Measurements from ENCODE around the gene VIPR2. TPM values are rescaled to one million over a fixed set of nuclear protein-coding genes. Genes with fewer than 3 reads are reported as not detected.
"Not testable (repeated sequence)": the region's sequence is repeated elsewhere in the genome, so short reads cannot be mapped to it uniquely, and the experiment has no call there.

Gene VIPR2, protein sequence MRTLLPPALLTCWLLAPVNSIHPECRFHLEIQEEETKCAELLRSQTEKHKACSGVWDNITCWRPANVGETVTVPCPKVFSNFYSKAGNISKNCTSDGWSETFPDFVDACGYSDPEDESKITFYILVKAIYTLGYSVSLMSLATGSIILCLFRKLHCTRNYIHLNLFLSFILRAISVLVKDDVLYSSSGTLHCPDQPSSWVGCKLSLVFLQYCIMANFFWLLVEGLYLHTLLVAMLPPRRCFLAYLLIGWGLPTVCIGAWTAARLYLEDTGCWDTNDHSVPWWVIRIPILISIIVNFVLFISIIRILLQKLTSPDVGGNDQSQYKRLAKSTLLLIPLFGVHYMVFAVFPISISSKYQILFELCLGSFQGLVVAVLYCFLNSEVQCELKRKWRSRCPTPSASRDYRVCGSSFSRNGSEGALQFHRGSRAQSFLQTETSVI
- total RNA-seq (2014; rRNA removed): not detected in 2 replicates
- polyA plus RNA-seq (2012): 0.04 TPM

DNA sequence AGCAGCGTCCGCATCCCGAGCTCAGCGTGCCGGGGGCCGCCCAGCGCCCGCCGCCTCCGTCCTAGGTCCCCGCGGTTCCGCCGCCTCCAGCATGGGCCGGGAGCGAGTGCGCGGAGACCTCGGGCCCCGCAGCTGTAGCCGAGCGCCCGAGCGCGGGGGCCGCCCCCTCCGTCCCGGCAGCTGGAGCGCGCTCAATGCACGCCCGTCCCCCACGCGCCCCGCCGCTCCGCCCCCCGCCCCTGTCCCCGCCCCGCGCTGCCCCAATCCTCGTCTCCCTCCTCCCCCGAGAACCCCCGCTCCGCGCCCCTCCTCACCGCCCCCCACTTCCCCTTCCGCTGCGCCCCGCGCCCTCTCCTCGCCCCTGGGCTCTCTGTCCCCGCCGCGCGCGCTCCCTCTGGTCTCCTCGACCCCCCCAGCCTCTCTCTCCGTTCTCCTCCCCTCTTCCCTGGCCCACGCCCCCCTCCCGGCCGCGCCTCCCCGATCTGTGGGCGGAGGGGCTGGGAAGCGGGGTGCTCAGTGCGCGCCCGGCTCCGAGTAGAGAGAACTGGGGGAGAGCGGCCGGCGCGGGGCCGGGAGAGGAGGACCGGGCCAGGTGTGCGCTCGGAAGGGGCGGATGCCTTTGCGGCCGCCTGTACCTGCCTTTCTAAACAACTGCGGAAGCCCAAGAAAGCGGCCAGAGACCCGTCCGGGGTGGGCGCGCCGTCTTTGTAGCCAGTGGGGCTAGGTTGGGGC is at the start of gene VIPR2:
Gene VIPR2, minus strand, starts transcription at position 110 of the 732 bp plus-strand sequence. Its CDS starts 96 bp downstream, at position 14.
- DNase-seq (ENCODE audit: low read depth): no peak

- DNase-seq (ENCODE audit: low read depth): no peak
Measured at GRCh38 chr7:159193543-159194090, 49.0 kb upstream of the VIPR2 start.

- DNase-seq (ENCODE audit: low read depth): no peak
Measured at GRCh38 chr7:159192725-159193453, 48.2 kb upstream of the VIPR2 start.

DNA sequence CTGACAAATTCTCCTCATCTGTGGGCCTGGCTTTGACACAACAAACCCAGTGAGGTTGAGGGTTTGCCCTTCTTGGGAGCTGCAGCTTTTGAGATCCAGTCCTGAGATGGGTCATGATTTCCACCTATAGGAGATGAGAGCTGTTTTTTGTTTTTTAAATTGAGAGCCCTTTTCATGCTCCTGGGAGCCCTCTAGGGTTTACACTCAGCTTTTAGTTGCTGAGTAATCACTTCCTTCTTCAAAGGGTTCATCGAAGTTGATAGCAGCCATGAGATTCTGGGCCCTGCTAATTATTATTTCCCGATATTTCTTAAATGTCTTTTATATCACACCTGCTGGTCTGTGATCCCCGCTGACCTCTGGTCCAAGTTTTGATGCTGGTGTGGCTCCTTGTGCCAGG is 47.3 kb upstream of the VIPR2 start:
- DNase-seq (ENCODE audit: low read depth): no peak

GRCh38 chr7:159191236-159191635 is 46.6 kb upstream of the VIPR2 start:
- no peak for DNase-seq (ENCODE audit: low read depth)

DNA sequence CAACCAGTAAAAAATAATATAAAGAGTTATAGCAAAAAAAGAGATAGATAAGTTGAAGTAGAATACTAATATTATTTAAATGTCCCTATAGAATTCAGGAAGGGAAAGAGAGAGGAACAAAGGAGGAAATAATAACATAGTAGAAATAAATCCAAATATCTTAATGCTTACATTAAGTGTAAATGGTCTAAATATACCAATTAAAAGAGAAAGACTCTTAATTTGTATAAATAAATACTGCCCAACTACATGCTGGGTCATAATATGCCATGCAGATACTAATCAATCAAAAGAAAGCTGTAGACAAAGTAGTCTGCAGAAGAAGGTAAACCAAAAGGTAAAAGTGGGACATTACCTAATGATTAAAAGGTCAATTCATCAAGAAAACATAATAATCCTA is 43.3 kb upstream of the VIPR2 start:
- DNase-seq (ENCODE audit: low read depth): no peak

DNA sequence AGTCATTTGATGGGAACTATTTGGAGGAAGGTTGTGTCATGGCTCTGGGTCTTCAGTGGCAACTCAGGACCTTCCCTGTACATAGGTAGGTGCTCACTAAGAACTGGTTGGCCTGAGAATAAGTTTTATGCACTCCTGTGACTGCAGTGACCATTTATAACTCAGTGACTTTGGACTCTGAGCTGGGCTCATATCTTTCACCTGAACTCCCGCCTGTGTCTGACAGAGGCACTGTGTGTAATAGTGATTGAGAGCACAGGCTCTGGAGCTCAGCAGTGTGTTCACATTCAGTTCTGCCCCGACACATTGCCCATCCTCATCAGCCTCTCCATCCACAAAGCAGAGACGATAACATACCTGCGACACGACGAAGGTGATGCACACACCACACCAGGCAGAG is 34.6 kb upstream of the VIPR2 start:
- no peak for DNase-seq (ENCODE audit: low read depth)

GRCh38 chr7:159177284-159177953 is 32.8 kb upstream of the VIPR2 start:
- no peak for DNase-seq (ENCODE audit: low read depth)

DNA sequence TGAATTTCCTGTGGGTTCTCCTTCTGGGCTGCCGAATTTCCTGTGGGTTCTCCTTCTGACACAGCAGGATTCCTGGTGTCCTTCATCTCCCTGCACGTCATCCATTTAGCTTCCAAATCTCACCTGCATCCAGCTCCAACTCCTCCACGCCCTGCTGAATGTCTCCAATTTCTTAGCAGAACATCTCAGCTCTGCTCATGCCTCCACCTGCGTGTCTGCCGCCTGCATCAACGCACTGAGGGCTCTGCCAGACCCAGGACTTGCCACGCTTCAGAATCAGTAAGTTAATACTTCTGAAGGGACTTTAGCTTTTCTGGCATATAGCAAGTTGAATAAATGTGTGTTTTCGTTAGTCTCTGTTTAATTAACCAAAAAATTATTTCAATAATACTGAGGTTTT is 31.1 kb upstream of the VIPR2 start:
- no peak for DNase-seq (ENCODE audit: low read depth)

DNA sequence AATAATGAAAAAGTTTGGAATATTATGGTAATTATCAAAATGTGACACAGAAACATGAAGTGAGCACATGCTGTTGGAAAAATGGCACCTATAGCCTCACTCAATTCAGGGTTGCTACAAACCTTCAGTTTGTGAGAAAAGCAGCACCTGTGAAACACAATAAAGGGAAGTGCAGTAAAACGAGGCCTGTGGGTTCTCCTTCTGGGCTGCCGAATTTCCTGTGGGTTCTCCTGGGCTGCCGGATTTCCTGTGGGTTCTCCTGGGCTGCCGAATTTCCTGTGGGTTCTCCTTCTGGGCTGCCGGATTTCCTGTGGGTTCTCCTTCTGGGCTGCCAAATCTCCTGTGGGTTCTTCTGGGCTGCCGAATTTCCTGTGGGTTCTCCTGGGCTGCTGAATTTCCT is 30.4 kb upstream of the VIPR2 start:
- not testable (repeated sequence) for DNase-seq (ENCODE audit: low read depth)

DNA sequence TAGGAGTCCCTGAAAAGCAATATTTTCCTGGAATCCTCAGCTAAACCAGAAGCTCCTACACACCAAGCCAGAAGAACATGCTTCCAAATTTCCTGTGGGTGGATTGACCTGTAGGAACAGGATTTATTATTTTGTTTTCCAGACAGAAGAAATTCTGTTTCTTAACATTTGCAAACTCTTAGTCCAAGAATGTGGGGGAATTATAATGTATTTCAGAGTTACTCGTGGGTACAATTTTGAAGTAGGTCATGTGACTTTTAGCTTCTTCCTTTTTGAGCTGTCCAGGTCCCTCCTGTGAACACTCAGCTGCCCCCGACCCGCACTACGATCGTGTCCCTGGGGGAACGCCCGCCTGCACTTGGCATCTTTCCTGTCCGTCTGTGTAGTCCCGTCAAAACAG is 27.7 kb upstream of the VIPR2 start:
- no peak for DNase-seq (ENCODE audit: low read depth)

- DNase-seq (ENCODE audit: low read depth): no peak
Measured at GRCh38 chr7:159169391-159169790, 24.7 kb upstream of the VIPR2 start.

DNA sequence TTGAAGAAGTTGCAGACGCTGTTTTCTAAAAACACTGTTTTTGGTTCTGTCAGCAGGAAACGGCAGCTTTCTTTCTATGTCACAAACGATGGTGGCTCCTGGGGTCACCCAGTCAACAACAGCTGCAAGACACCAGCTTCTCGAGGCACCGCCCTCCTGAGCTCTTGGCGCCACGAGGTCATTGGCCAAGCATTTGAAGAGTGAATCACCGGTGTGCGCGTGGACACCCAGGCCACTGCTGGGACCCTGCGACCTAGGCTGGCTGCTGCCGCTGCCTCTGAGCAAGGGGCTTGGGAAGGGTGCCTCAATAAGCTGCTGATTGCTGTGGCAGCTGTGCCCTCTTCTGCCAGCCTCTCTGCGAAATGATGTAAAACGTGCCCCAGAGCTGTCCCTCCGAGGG is 22.5 kb upstream of the VIPR2 start:
- no peak for DNase-seq (ENCODE audit: low read depth)

DNA sequence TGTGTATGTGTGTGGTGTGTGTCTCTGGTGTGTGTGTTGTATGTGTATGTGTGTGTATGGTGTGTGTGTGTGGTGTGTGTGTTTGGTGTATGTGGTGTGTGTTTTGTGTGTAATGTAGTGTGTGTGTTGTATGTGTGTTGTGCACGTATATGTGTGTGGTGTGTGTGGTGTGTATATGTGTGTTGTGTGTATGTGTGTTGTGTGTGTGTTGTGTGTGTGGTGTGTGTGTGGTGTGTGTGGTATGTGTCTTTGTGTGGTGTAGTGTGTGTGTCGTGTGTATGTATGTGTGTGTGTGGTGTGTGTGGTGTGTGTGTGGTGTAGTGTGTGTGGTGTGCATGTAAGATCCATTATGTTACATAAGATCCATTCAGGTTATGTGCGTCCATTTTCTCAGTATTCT is 21.9 kb upstream of the VIPR2 start:
- DNase-seq (ENCODE audit: low read depth): no peak

DNA sequence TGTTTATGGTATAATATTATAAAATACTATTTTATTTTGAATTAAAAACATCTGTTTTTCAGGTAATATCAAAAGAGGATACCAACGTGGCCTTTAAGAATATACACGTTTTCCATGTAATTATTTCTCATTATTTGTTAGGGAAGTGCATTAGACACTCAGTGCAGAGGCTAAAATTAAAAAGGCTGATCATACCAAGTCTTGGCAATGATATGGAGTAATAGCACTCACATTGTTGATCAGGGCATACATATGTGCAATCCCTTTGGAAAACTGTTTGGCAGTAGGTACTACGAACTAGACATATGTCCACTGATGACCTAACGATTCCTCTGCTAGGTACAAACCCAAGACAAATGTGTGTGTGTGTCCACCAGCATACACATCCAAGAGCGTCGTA is 20.7 kb upstream of the VIPR2 start:
- DNase-seq (ENCODE audit: low read depth): no peak

DNA sequence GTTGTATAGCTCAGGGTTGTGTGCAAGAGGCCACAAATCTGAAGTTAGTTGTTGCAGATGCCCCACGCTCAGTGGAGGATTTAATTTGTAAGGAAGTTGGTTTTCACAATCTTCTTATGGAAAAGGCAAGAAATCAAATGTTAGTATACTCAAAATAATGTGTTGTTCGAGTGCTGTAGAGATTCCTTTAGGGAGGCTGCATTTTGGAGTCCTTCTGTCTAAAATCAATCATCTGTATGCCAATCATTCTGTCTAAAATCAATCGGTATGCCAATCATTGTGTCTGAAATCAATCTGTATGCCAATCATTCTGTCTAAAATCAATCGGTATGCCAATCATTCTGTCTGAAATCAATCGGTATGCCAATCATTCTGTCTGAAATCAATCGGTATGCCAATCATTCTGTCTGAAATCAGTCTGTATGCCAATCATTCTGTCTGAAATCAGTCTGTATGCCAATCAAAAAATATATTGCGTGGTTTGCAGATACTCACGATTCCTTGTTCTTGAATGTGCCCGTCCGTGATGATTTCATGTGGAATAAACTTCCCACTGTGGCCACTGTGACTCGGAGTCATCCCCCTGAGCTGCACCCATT is 19.1 kb upstream of the VIPR2 start:
- DNase-seq (ENCODE audit: low read depth): not testable (repeated sequence)

DNA sequence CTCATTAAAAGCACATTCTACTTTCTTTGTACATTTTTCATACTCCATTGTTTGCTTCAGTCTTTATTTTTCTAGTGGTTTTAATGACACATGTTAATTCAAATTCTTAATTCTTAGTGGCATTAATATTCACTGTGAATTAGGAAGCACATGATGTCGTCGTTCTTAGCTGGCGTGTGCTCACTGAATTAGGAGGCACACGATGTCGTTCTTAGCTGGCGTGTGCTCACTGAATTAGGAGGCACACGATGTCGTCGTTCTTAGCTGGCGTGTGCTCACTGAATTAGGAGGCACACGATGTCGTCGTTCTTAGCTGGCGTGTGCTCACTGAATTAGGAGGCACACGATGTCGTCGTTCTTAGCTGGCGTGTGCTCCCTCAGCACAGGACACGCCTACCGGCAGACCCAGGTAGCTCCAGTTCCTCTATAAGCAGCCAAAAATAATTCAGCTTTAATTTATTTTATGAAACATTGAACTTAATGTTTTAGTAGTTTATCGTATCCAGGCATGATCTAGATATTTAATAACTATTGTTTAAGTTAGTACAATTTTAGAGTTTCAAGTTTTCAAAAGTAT is 17.5 kb upstream of the VIPR2 start:
- DNase-seq (ENCODE audit: low read depth): not testable (repeated sequence)

- DNase-seq (ENCODE audit: low read depth): no peak
Measured at GRCh38 chr7:159160450-159160849, 15.8 kb upstream of the VIPR2 start.

GRCh38 chr7:159159731-159160130 is 15.1 kb upstream of the VIPR2 start:
- DNase-seq (ENCODE audit: low read depth): no peak

DNA sequence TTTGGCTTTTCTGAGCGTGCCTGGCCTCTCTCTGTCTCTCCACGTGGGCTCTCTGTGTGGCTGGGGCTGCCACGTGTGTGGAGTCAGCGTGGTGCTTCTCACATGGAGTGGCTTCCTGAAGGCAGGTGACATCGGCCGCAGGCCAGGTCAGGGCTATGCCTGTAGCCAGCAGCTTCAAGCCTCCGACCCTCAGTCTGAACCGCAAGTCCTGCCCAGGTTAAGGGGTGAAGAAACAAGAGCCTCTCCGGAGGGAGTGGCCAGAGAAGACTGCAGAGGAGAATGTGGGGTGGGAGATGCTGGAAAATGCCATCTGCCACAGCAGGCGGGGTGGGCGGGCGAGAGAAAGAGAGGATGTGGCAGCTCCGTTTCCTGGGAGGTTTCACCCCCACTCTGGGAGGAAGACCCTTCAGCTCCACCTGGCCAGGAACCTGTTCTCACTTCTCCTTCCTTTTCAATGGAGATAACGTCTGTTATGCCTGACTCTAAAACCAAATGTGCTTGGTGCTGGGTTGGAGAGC is 14.3 kb upstream of the VIPR2 start:
- no peak for DNase-seq (ENCODE audit: low read depth)

All from LHCN-M2 (cell line).